Stromal cell of bone marrow (primary cell): ENCODE results near the gene MAMDC2.

ENCODE experiments used
- DNase-seq: peaks from one replicate; pipeline ENCODE4 v3.0.0-alpha.2; 2012; ENCODE audit warnings: low read depth

MAMDC2 gene

GRCh38 chr9:70134360-70134759 lies 90.7 kb downstream of the MAMDC2 start:
- DNase-seq: no peak

DNA sequence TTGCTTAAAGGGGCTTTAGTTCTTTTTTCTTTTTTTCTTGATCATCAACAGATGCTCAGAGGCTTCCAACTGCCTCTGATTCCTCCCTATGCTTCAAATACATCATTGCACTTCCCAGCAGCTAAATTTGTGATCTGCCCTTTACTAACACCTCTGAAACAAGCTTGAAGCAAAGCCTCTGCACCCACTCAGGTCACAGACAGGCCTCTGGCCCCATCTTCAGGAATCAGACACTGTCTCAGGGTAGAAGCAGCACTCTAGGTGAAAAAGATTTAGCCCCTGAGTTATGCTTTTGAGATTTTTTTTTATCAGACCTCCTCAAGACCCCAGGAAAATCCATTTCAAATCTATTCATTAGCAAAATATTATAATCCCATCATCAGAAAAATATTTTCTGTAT lies 91.5 kb downstream of the MAMDC2 start:
- DNase-seq: no peak

DNA sequence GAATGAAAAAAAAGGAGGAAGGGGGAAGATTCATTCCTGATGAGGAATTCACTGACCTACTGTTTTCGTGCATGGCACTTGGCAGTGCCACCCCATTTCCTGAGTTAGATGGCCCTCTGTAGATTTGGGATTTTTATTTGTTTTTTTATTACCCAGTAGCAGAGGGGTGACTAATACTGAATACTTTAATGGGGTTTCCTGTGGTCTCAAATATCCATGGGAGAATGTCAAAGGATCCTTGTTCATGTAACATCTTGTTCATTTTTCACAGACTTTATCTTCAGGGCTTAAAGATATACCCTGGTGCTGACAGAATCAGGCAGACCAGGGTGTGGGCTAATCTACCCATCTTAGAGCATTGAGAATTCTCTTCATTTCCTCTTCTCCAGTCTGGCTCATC lies 93.0 kb downstream of the MAMDC2 start:
- DNase-seq: peak; percentile 47

DNA sequence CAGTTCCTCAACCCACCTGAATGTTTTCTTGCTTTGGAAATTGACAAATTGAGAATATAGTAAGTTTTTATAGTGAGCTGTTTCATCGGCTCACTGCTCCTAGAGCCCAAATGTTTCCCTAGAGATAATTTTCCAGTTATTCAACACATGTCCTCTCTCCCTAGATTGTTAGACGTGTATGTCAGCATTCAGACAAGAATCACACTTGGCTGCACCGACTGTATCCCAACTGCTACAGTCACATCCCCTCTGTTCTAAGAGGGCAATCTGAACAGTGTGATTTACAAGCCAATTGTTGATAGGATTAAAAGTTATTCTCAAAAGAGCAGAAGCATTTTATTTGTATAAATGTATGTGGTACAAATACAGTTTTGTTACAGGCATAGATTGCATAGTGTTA lies 93.9 kb downstream of the MAMDC2 start:
- no peak for DNase-seq

- DNase-seq: no peak
Measured at GRCh38 chr9:70142101-70142500, 98.5 kb downstream of the MAMDC2 start.

DNA sequence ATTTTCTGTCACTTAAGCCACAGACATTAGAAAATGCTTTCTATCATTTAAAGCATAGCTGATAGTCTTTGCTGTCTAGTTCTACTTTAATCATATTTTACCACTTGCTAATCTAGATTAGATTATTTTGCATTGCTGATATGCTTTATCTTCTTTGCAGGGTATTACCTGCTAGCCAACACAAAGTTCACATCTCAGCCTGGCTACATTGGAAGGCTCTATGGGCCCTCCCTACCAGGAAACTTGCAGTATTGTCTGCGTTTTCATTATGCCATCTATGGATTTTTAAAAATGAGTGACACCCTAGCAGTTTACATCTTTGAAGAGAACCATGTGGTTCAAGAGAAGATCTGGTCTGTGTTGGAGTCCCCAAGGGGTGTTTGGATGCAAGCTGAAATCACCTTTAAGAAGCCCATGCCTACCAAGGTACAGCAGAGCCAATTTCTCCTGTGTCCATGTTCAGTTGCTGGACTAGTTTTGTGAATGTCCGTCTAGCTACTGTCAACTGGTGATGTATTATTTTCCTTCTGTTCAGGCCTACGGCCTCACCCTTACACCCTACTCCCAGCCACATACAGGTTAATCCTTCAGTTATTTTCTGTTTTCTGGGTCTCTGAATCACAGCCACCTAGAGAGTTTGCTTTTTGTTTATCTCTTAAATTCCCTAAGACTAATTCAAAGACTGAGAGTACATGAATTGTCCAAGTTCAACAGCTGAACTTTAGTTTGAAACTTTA lies 99.9 kb downstream of the MAMDC2 start:
- DNase-seq: no peak

DNA sequence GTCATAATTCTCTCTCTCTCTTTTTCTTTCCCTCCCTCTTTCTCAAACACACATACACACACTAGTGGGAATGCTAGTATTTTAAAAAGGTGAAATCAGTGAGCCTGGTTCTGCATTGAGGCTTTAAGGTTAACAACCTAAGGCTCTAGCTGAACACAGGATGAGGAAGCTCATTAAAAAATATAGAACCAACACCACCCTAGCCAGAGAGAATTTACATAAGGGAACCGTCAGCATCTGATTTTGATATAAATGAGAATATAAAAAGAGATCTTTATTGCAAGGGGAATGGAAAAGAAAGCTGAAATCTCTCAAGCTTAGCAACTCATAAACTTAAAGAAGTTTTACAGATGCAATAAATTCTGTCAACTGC lies 100.5 kb downstream of the MAMDC2 start:
- DNase-seq: no peak

DNA sequence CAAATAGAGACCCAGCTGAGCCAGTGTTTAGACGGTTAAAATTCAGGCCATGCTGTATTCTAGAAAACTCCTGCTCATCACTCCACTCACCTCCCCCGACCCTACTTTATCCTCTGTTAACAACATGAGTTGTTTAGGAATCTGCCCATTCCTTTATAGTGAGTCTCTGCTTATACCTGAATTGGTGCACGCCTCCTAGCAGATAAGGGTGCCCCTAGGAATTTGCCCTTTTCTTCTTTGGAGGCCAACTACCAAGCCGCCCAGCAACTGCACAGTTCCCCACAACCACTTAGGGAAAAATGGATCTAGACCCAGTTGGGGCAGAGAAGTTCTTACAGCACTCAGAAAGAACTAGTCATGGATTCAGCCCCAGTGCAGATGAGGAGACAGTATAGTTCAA lies 102.3 kb downstream of the MAMDC2 start:
- DNase-seq: no peak

DNA sequence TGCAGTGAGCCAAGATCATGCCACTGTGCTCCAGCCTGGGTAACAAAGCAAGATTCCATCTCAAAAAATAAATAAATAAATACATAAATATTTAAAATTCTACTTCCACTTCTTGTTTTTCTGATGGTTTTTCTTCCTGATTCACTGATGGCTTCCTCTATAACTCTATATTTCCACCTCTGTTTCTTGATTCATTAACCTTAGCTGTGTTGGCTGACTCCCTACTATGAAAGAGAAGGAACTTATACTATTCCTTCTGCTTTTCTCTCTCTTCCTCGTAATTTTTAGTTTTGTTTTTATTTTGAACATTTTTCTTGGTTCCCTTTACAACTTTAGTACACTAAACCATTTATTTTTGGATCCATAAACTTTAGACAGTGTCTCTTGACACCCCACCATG lies 103.5 kb downstream of the MAMDC2 start:
- no peak for DNase-seq

GRCh38 chr9:70147651-70148050 lies 104.0 kb downstream of the MAMDC2 start:
- no peak for DNase-seq

DNA sequence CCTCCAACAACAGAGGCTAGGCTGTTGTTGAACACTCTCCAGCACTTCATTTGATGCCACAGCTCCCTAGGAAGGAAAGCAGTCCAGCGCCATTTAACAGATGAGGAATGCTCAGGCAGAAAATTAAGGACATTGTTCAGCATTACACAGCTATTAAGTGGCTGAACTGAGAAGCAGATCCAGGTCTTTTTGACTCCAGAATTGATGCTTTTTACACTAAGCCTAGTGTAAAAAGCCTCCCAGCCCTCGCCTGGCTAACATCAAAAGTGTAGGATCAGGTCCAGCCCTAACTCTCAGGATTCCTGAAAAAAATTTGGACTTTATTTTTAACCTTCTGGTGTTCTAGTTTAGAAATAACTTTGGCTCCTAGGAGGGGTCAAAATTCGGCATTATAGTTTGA lies 108.7 kb downstream of the MAMDC2 start:
- DNase-seq: no peak

GRCh38 chr9:70156729-70157128 lies 113.1 kb downstream of the MAMDC2 start:
- peak; percentile 67 for DNase-seq

GRCh38 chr9:70159630-70160029 lies 116.0 kb downstream of the MAMDC2 start:
- no peak for DNase-seq

DNA sequence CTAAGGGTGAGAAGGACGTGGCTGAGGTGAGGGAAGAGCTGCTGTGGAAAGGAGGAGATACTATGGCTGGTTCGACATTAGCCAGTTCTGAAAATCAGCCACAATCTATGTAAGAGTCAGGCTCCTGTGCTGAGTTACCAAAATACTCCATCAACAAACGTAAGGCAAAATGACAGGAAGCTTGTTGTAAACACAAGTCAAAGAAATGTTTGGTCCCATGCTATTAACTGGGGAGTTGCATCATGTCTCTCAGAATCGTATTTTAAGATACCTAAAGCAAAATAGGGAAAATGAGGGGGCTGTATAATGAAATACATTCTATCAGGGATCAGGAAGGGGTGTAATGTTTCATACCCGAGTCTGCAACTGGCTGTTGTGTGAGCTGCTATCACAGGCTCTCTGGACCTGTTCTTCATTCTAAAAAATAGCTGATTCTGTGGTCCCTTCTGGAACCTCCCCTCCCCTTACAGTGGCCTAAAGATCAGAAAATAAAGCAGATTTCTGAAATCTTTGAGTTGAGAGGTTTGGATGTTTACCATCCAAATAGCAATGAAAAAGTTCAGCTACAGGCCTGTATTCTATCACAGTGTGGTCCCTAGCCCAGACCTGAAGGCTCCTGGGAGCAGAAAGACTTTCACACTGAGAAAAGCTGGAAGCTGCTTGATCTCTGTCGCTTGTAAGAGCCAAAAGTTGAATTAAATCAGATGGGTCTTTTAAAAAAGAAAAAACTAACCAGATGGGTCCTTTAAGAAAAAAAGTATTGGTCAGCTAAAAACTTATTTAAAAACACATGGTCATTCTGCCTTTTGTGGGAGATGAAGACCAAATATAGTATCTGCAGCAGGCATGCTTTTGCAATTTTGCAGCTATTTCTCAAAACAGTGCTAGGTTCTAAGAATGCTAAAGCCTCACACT lies 117.3 kb downstream of the MAMDC2 start:
- no peak for DNase-seq

GRCh38 chr9:70165006-70165602 lies 121.5 kb downstream of the MAMDC2 start:
- no peak for DNase-seq

- no peak for DNase-seq
Measured at GRCh38 chr9:70168521-70168920, 124.9 kb downstream of the MAMDC2 start.

DNA sequence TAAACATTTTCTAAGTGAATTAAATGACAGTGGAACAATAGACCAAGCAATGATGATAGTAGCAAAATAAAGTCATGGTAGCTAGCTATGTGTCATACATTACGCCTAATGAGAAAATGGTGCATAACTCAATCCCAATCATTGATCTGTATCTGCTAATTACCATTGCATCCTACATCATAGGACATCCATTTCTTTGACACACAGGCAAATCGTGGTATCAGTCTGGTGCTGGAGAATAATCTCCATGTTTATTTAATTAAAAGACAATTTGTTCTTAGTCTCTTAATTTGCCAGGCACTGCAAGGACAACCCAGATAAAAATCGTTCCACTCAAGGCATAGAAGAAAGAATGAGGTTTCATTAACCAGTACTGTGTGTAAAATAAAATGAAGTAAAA lies 125.6 kb downstream of the MAMDC2 start:
- DNase-seq: no peak

- DNase-seq: no peak
Measured at GRCh38 chr9:70170151-70170790, 126.6 kb downstream of the MAMDC2 start.

GRCh38 chr9:70172532-70172931 lies 128.9 kb downstream of the MAMDC2 start:
- no peak for DNase-seq

GRCh38 chr9:70177121-70177520 lies 133.5 kb downstream of the MAMDC2 start:
- no peak for DNase-seq

- no peak for DNase-seq
Measured at GRCh38 chr9:70192707-70193106, 149.1 kb downstream of the MAMDC2 start.

GRCh38 chr9:70195456-70195855 lies 151.8 kb downstream of the MAMDC2 start:
- peak; percentile 3 for DNase-seq
